Osteocyte (in vitro differentiated cells): ENCODE measurements around the gene ASB16. TPM values are rescaled to one million over a fixed set of nuclear protein-coding genes. Genes with fewer than 3 reads are reported as not detected.

Experiments
- DNase-seq: peaks from one replicate; pipeline ENCODE4 v3.0.0; 2021; ENCODE audit warnings: mixed read lengths; ENCODE audit not compliant: unreplicated experiment; ENCODE audit errors: extremely low spot score
- H3K27ac Mint-ChIP-seq: one replicate; pipeline ENCODE4 v1.8.0; 2021; ENCODE audit warnings: mild to moderate bottlenecking, mixed read lengths; ENCODE audit not compliant: unreplicated experiment
- H3K27me3 Mint-ChIP-seq: one replicate; pipeline ENCODE4 v1.8.0; 2021; ENCODE audit warnings: mixed read lengths; ENCODE audit not compliant: unreplicated experiment
- H3K36me3 Mint-ChIP-seq: one replicate; pipeline ENCODE4 v1.8.0; 2021; ENCODE audit warnings: mixed read lengths; ENCODE audit not compliant: unreplicated experiment
- H3K4me1 Mint-ChIP-seq: one replicate; pipeline ENCODE4 v1.8.0; 2021; ENCODE audit warnings: mixed read lengths; ENCODE audit not compliant: unreplicated experiment
- H3K4me3 Mint-ChIP-seq: one replicate; pipeline ENCODE4 v1.8.0; 2021; ENCODE audit warnings: mild to moderate bottlenecking, moderate library complexity, mixed read lengths; ENCODE audit not compliant: unreplicated experiment
- H3K9me3 Mint-ChIP-seq: one replicate; pipeline ENCODE4 v1.8.0; 2021; ENCODE audit warnings: mixed read lengths; ENCODE audit not compliant: unreplicated experiment
- total RNA-seq: library from RNA; stranded (reverse); gene quantifications from 2 replicates; pipeline ENCODE4 v1.2.1, GENCODE V29; 2021
- TF ChIP-seq, protein P1 (sequence below): fragments of 200-600 bp; sonication (generic); IDR thresholded peaks from 2 replicates; pipeline ENCODE4 v1.5.0; 2021; ENCODE audit warnings: antibody characterized with exemption, mild to moderate bottlenecking, moderate library complexity

ASB16 gene
- total RNA-seq, 1 donor from 2014 or later = not detected

DNA sequence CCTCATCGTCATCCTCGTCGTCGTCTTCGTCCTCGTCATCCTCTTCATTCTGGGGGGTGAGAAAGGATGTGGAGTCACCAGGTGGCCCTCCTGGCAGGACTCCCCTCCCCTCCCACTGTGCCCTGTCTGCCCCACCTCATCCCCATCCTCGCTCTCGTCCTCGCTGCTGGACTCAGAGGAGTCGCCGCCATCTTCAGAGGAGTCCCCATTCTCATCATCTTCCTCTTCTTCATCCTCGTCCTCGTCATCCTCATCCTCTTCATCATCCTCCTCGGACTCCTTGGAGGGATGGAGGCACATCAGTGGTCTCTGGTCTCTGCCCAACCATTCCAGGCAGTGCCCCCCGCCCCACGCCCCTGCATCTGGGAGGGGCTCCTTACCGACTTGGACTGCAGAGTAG, 36.8 kb downstream of the ASB16 start:
- no peak overlapping the region for H3K4me3 Mint-ChIP-seq
- peaks cover 8% of the 10 kb centered on the region for H3K4me1 Mint-ChIP-seq
- H3K27me3 Mint-ChIP-seq = no peaks in the 10 kb centered on the region
- DNase-seq = no peak
- TF ChIP-seq, protein P1, sequence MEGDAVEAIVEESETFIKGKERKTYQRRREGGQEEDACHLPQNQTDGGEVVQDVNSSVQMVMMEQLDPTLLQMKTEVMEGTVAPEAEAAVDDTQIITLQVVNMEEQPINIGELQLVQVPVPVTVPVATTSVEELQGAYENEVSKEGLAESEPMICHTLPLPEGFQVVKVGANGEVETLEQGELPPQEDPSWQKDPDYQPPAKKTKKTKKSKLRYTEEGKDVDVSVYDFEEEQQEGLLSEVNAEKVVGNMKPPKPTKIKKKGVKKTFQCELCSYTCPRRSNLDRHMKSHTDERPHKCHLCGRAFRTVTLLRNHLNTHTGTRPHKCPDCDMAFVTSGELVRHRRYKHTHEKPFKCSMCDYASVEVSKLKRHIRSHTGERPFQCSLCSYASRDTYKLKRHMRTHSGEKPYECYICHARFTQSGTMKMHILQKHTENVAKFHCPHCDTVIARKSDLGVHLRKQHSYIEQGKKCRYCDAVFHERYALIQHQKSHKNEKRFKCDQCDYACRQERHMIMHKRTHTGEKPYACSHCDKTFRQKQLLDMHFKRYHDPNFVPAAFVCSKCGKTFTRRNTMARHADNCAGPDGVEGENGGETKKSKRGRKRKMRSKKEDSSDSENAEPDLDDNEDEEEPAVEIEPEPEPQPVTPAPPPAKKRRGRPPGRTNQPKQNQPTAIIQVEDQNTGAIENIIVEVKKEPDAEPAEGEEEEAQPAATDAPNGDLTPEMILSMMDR = no peak
- no peak overlapping the region for H3K27ac Mint-ChIP-seq
- no peaks in the 10 kb centered on the region for H3K9me3 Mint-ChIP-seq
- H3K36me3 Mint-ChIP-seq = peaks cover 17% of the 10 kb centered on the region

DNA sequence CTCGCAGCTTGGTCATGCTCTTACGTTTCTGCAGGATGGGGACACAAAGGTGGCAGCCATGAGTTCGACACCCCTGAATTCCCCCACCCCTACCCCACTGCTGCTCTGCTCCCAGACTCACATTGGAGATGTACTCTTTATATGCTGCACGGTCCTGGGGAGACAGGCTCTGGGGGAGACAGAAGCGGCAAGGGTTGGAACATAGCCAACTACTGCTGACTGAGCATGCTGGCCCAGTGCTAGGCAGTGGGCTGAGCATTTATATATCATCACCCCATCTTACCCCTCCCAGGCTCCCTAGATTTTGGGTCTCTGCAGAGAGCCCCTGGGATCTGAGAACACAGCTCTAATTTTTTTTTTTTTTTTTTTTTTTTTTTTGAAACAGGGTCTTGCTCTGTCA, 37.2 kb downstream of the ASB16 start:
- TF ChIP-seq, protein P1 = no peak
- no peak for DNase-seq
- Mint-ChIP-seq H3K4me3 (no peak overlapping the region), H3K36me3 (peaks cover 17% of the 10 kb centered on the region), H3K9me3 (no peaks in the 10 kb centered on the region), H3K27me3 (no peaks in the 10 kb centered on the region), H3K27ac (no peak overlapping the region), H3K4me1 (peaks cover 6% of the 10 kb centered on the region)

DNA sequence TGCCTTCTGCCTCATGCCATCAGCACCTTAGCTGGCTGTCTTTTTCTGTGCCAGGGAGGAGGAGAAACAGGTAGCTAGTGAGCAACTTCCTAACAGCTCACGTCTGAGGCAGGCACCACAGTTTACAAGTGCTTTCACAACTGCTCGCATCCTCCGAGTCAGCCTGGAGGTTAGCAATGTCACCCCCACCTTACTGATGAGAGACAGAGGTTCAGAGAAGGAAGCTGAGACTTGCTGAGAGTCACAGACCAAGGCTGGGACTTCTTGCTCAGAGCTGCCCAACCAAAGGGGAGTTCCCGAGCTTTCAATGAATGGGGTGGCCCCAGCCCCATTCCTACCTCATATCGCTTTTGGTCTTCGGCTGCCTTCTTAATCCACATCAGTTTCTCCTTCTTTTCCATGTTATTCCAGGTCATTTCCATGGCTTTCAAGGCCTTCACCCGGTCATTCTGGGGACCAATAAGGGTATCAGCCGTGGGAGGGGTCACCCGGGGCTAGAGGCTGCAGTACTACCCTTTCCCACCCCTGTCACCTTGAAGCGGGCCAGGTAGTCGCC, 39.4 kb downstream of the ASB16 start:
- Mint-ChIP-seq H3K9me3 (no peaks in the 10 kb centered on the region), H3K4me3 (no peak overlapping the region)
- no peak for DNase-seq

DNA sequence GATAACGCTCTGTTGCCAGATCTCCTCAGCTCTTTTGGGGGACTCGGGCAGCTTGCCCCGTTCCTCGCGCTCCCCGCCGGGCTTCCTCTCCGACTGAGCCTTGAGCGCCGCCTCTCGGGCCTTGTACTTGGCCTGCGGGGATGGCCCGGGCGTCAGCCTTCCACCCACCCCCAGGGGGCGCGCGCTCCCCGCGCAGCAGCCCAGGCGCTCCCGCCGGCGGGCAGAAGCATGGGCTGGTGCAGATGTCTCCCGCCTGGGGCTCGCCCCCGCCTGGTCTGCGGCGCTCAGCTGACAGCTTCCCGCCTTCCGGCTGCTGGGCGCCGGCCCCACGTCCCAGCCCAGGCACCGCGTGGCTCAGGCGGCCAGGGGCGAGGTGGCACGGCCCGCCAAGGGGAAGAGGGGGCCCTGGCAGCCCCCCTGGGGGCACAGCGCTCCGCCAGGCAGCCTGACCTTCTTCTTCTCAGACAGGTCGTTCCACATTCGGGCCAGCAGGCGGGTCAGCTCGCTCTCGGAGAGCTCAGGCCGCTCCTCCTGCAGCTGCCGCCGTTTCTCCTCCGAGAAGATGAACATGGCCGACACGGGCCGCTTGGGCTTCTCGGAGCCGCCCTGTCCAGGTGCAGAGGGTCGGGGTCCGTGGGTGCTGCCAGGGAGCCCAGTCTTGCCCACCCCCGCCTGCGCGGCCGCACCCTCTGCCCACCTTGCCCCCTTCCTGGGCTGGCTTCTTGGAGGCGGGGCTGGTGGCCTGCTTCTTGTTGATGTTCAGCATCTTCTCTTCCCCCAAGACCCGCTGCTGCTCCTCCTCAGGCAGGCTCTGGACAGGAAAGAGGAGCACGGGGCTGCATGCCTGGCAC, 40.1 kb downstream of the ASB16 start:
- no peaks in the 10 kb centered on the region for H3K4me1 Mint-ChIP-seq
- no peaks in the 10 kb centered on the region for H3K9me3 Mint-ChIP-seq
- TF ChIP-seq, protein P1 = peak; percentile 86
- H3K4me3 Mint-ChIP-seq = no peak overlapping the region
- DNase-seq = peak; percentile 93
- H3K27me3 Mint-ChIP-seq = no peaks in the 10 kb centered on the region
- peak overlapping the region; percentile 12 for H3K27ac Mint-ChIP-seq
- peaks cover 38% of the 10 kb centered on the region for H3K36me3 Mint-ChIP-seq

More for the DNA sequence above, 39.4 kb downstream of the ASB16 start:
- TF ChIP-seq, protein P1 = no peak
- no peaks in the 10 kb centered on the region for H3K27me3 Mint-ChIP-seq
- peaks cover 33% of the 10 kb centered on the region for H3K36me3 Mint-ChIP-seq
- peak overlapping the region; percentile 12 for H3K27ac Mint-ChIP-seq
- H3K4me1 Mint-ChIP-seq = no peaks in the 10 kb centered on the region
